HCT116 (cell line): ENCODE measurements around the gene CDKN1A. TPM values are rescaled to one million over a fixed set of nuclear protein-coding genes. Genes with fewer than 3 reads are reported as not detected.

Experiments
- ATAC-seq: fragments of 200-7000 bp; cut with Tn5 transposase; 2 replicates; pipeline ENCODE4 v1.9.1; 2020; ENCODE audit warnings: mild to moderate bottlenecking, moderate library complexity
- BruUV-seq: library from RNA; stranded (reverse); fragments of 400-500 nt; replicated peaks from 2 replicates; lab custom pipeline; 2021; lab: Mats Ljungman, UMichigan
- CTCF ChIA-PET: fragments of 300-600 bp; sonication (Branson Sonifier 250); formaldehyde crosslinking; loops from one replicate; lab custom pipeline; 2021; ENCODE audit warnings: antibody characterized with exemption; lab: Charles Lee
- POLR2A ChIA-PET: fragments of 300-600, 350-600 bp; sonication (Branson Sonifier 250); formaldehyde crosslinking; loops from one replicate; lab custom pipeline; 2021; ENCODE audit warnings: antibody characterized with exemption; lab: Charles Lee
- RAD21 ChIA-PET, 2 experiments: fragments of 300-600 bp; sonication (Branson Sonifier 250); formaldehyde crosslinking; loops; one replicate each; lab custom pipeline; 2023; ENCODE audit warnings: low total read pairs in 2 of 2; ENCODE audit not compliant: uncharacterized antibody in 2 of 2, unreplicated experiment in 2 of 2, low non-redundant PET in 1 of 2; lab: Charles Lee
- DNase-seq: peaks from one replicate; pipeline ENCODE4 v3.0.0-alpha.2; 2010; ENCODE audit warnings: low read depth, low spot score
- H2AFZ ChIP-seq: fragments of 200-600 bp; shearing (Covaris generic), sonication (generic); 2 replicates; pipeline ENCODE4 v1.6.1; 2017; ENCODE audit warnings: low read depth, mixed run types, mixed read lengths, antibody characterized with exemption, low read length; ENCODE audit not compliant: poor library complexity, severe bottlenecking
- H3K27ac ChIP-seq: 2 replicates; pipeline ENCODE4 v1.5.1; 2012; ENCODE audit warnings: low read depth, low read length
- H3K27me3 ChIP-seq: fragments of 200-600 bp; sonication (generic); 2 replicates; pipeline ENCODE4 v1.6.1; 2016; ENCODE audit warnings: mixed run types, low read length, mixed read lengths; ENCODE audit not compliant: insufficient read depth
- H3K36me3 ChIP-seq, 2 experiments: fragments of 200-500 bp in 1 of 2; fragments of 200-600 bp in 1 of 2; sonication (Bioruptor generic) in 1 of 2; sonication (generic) in 1 of 2; 2 replicates each; pipeline versions ENCODE4 v1.5.1 to v1.6.1; 2014 to 2016; ENCODE audit warnings: low read length in 2 of 2, inconsistent platforms in 1 of 2, mixed read lengths in 1 of 2, mixed run types in 1 of 2; ENCODE audit not compliant: insufficient read depth in 2 of 2, control insufficient read depth in 1 of 2
- H3K4me1 ChIP-seq, 2 experiments: fragments of 200-600 bp in 1 of 2; sonication (generic) in 1 of 2; 2 replicates each; pipeline versions ENCODE4 v1.5.1 to v1.6.1; 2012 to 2017; ENCODE audit warnings: low read length in 2 of 2, inconsistent platforms in 1 of 2, mild to moderate bottlenecking in 1 of 2, mixed read lengths in 1 of 2, mixed run types in 1 of 2, moderate library complexity in 1 of 2; ENCODE audit not compliant: insufficient read depth in 2 of 2, control insufficient read depth in 1 of 2
- H3K4me2 ChIP-seq: fragments of 200-600 bp; sonication (generic); 2 replicates; pipeline ENCODE4 v1.6.1; 2017; ENCODE audit warnings: mixed run types, low read length, mixed read lengths
- H3K4me3 ChIP-seq, 2 experiments: fragments of 200-600 bp in 1 of 2; sonication (generic) in 1 of 2; replicated peaks in 1 of 2; 2 replicates each; pipeline ENCODE4 v1.5.1; 2011 to 2016; ENCODE audit warnings: low read length in 2 of 2, control low read depth in 1 of 2, low read depth in 1 of 2, mild to moderate bottlenecking in 1 of 2, mixed read lengths in 1 of 2, mixed run types in 1 of 2
- H3K79me2 ChIP-seq: fragments of 200-600 bp; sonication (generic); 2 replicates; pipeline ENCODE4 v1.6.1; 2017; ENCODE audit warnings: mild to moderate bottlenecking, mixed run types, low read length, moderate library complexity, mixed read lengths; ENCODE audit not compliant: insufficient read depth
- H3K9ac ChIP-seq: fragments of 200-600 bp; sonication (generic); 2 replicates; pipeline ENCODE4 v1.6.1; 2016; ENCODE audit warnings: low read length, mixed read lengths
- H3K9me2 ChIP-seq: fragments of 200-600 bp; sonication (generic), shearing (Covaris generic); 2 replicates; pipeline ENCODE4 v1.6.1; 2017; ENCODE audit warnings: mixed run types, mild to moderate bottlenecking, moderate library complexity; ENCODE audit not compliant: insufficient read depth
- H3K9me3 ChIP-seq, 2 experiments: fragments of 200-500 bp in 1 of 2; fragments of 200-600 bp in 1 of 2; sonication (Bioruptor generic) in 1 of 2; sonication (generic) in 1 of 2; 2 replicates each; pipeline ENCODE4 v1.6.1; 2014 to 2017; ENCODE audit warnings: low read length in 2 of 2, mixed read lengths in 2 of 2, inconsistent platforms in 1 of 2, low read depth in 1 of 2, mild to moderate bottlenecking in 1 of 2, mixed run types in 1 of 2, moderate library complexity in 1 of 2; ENCODE audit not compliant: control insufficient read depth in 1 of 2, insufficient read depth in 1 of 2
- H4K20me1 ChIP-seq: fragments of 200-600 bp; sonication (generic), shearing (Covaris generic); 2 replicates; pipeline ENCODE4 v1.6.1; 2017; ENCODE audit warnings: mixed run types, mild to moderate bottlenecking, moderate library complexity; ENCODE audit not compliant: insufficient read depth
- ATF3 ChIP-seq: IDR thresholded peaks from 2 replicates; pipeline ENCODE4 v1.6.1; 2012
- CBX3 ChIP-seq: IDR thresholded peaks from 2 replicates; pipeline ENCODE4 v1.6.1; 2012; ENCODE audit warnings: low read depth
- CEBPB ChIP-seq: IDR thresholded peaks from 2 replicates; pipeline ENCODE4 v1.6.1; 2012; ENCODE audit warnings: low read depth
- ELF1 ChIP-seq: IDR thresholded peaks from 2 replicates; pipeline ENCODE4 v1.6.1; 2012; ENCODE audit warnings: low read depth, borderline replicate concordance
- EZH2phosphoT487 ChIP-seq: fragments of 200-600 bp; IDR thresholded peaks from 2 replicates; pipeline ENCODE4 v1.6.1; 2018; ENCODE audit warnings: antibody characterized with exemption, borderline replicate concordance
- FOSL1 ChIP-seq: IDR thresholded peaks from 2 replicates; pipeline ENCODE4 v1.6.1; 2012; ENCODE audit warnings: low read depth
- JUND ChIP-seq: IDR thresholded peaks from 2 replicates; pipeline ENCODE4 v1.6.1; 2012
- MAX ChIP-seq: IDR thresholded peaks from 2 replicates; pipeline ENCODE4 v1.6.1; 2012
- POLR2AphosphoS5 ChIP-seq: IDR thresholded peaks from 2 replicates; pipeline ENCODE4 v1.6.1; 2011; ENCODE audit warnings: mild to moderate bottlenecking, low read depth, low read length, moderate library complexity
- SIN3A ChIP-seq: IDR thresholded peaks from 2 replicates; pipeline ENCODE4 v1.6.1; 2012; ENCODE audit warnings: low read depth
- TCF7L2 ChIP-seq: IDR thresholded peaks from 2 replicates; pipeline ENCODE4 v1.7.0; 2011; ENCODE audit warnings: borderline replicate concordance, inconsistent platforms; ENCODE audit not compliant: insufficient read depth, insufficient read length; ENCODE audit errors: extremely low read depth
- YY1 ChIP-seq: IDR thresholded peaks from 2 replicates; pipeline ENCODE4 v1.6.1; 2011; ENCODE audit warnings: low read length, low read depth, moderate library complexity, mild to moderate bottlenecking; ENCODE audit not compliant: insufficient replicate concordance; ENCODE audit errors: extremely low read depth
- ZNF274 ChIP-seq: fragments of 200-500 bp; sonication (Bioruptor generic); IDR thresholded peaks from 2 replicates; pipeline ENCODE4 v1.6.1; 2014; ENCODE audit warnings: mild to moderate bottlenecking, low read depth, low read length, inconsistent platforms
- intact Hi-C: fragments of 100-400 bp; cut with micrococcal nuclease; formaldehyde crosslinking; loops from 2 replicates; pipeline ENCODE4 v1.10.0; 2022
- total RNA-seq: library from RNA; stranded (reverse); gene quantifications from one replicate; pipeline ENCODE4 v1.2.1, GENCODE V29; 2021; ENCODE audit not compliant: unreplicated experiment

Gene CDKN1A
- total RNA-seq, 1 experiment from 2014 or later: 179 TPM

- Histone ChIP-seq H3K4me3 (peak overlapping the region; percentile 13 to 30; a peak in 3 of 4 replicates), H3K4me1 (peaks cover 25 to 41% of the 10 kb centered on the region in 2 experiments), H4K20me1 (no peaks in the 10 kb centered on the region), H3K27ac (no peak overlapping the region), H3K36me3 (no peaks in the 10 kb centered on the region), H3K27me3 (no peaks in the 10 kb centered on the region), H3K9me3 (no peaks in the 10 kb centered on the region), H3K79me2 (no peaks in the 10 kb centered on the region), H3K9ac (0 out of 2 replicates have a peak overlapping the region, but pooled peaks have one; percentile 23), H3K9me2 (no peaks in the 10 kb centered on the region), H2AFZ (no peak overlapping the region), H3K4me2 (peak overlapping the region; percentile 62)
- ChIA-PET CTCF (no interaction called here), RAD21 (no interaction called here), POLR2A (interaction anchor here (0.9 kb wide), 1 partner anchor 10 kb away, joined by 4 read pairs; no protein-coding TSS in a partner anchor)
- DNase-seq: no peak
- no TSS peak for BruUV-seq
- TF ChIP-seq MAX: peak; percentile 58; the same call in 1 of the 2 replicates
- TF ChIP-seq EZH2phosphoT487: no peak
- no peak for TF ChIP-seq YY1
- TF ChIP-seq FOSL1: no peak
- no peak for TF ChIP-seq ZNF274
- peak; percentile 79 for ATAC-seq
- intact Hi-C loops: no loop called here
These were observed 17.6 kb upstream of the CDKN1A start for GRCh38 chr6:36660771-36661471.

- DNase-seq: no peak
- Histone ChIP-seq H3K9me3 (no peaks in the 10 kb centered on the region), H3K27ac (no peak overlapping the region), H3K79me2 (no peaks in the 10 kb centered on the region), H3K9ac (no peak overlapping the region), H4K20me1 (no peaks in the 10 kb centered on the region), H2AFZ (no peak overlapping the region), H3K9me2 (no peaks in the 10 kb centered on the region), H3K36me3 (no peaks in the 10 kb centered on the region), H3K27me3 (no peaks in the 10 kb centered on the region), H3K4me3 (no peak overlapping the region), H3K4me1 (peaks cover 38 to 52% of the 10 kb centered on the region in 2 experiments), H3K4me2 (peak overlapping the region; percentile 44)
- RAD21 ChIA-PET: interaction anchor here in 1 of 2 experiments (0.6 kb wide), 1 partner anchor 48 kb away, joined by 5 read pairs; no protein-coding TSS in a partner anchor
- POLR2A ChIA-PET: interaction anchor here (1.1 to 9.1 kb wide), 5 partner anchors 9 to 20 kb away, joined by 3 to 119 read pairs (median 3); partner anchors contain the start of gene CDKN1A
- BruUV-seq: no TSS peak
- TF ChIP-seq SIN3A (no peak), POLR2AphosphoS5 (no peak), JUND (no peak), FOSL1 (no peak), EZH2phosphoT487 (no peak), ELF1 (no peak), ZNF274 (no peak), TCF7L2 (no peak), CBX3 (no peak), ATF3 (no peak), CEBPB (no peak), MAX (no peak), YY1 (no peak)
- no peak for ATAC-seq
- CTCF ChIA-PET: no interaction called here
- intact Hi-C loops: no loop called here
These were observed 16.1 kb upstream of the CDKN1A start for GRCh38 chr6:36662380-36662779.
